IPS-18a (cell line): ENCODE measurements around the gene TNFRSF18.
A peak's percentile ranks its signal among the peaks of the same experiment; 100 is the strongest.

Source experiments
- H3K27ac ChIP-seq: one replicate; pipeline ENCODE4 v1.5.1; 2013; ENCODE audit warnings: low read length
- H3K27me3 ChIP-seq: one replicate; pipeline ENCODE4 v1.6.1; 2013; ENCODE audit warnings: mild to moderate bottlenecking, low read length; ENCODE audit not compliant: control insufficient read depth, insufficient read depth
- H3K36me3 ChIP-seq: one replicate; pipeline ENCODE4 v1.6.1; 2013; ENCODE audit warnings: low read depth, low read length; ENCODE audit not compliant: control insufficient read depth
- H3K4me1 ChIP-seq: one replicate; pipeline ENCODE4 v1.6.1; 2013; ENCODE audit warnings: low read depth, low read length; ENCODE audit not compliant: control insufficient read depth
- H3K4me3 ChIP-seq: one replicate; pipeline ENCODE4 v1.5.1; 2013; ENCODE audit warnings: low read length
- H3K9ac ChIP-seq: one replicate; pipeline ENCODE4 v1.6.1; 2013; ENCODE audit warnings: mild to moderate bottlenecking, low read length, moderate library complexity
- H3K9me3 ChIP-seq: one replicate; pipeline ENCODE4 v1.6.1; 2013; ENCODE audit warnings: low read depth, low read length; ENCODE audit not compliant: control insufficient read depth

TNFRSF18 gene

GRCh38 chr1:1213345-1214265 lies 7.2 kb upstream of the TNFRSF18 start, which contains the start of gene TNFRSF4:
TNFRSF4 (minus strand) TSS chr1:1214153; CDS start chr1:1214127, 26 bp downstream.
- no peaks in the 10 kb centered on the region for H3K9me3 ChIP-seq
- H3K9ac ChIP-seq: no peak within 1 kb of the TSS
- H3K27ac ChIP-seq: no peak within 1 kb of the TSS
- H3K27me3 ChIP-seq: no peaks in the 10 kb centered on the region
- H3K4me1 ChIP-seq: no peaks in the 10 kb centered on the region
- H3K36me3 ChIP-seq: peaks cover 6% of the 10 kb centered on the region
- no peak within 1 kb of the TSS for H3K4me3 ChIP-seq

GRCh38 chr1:1212780-1213344 lies 6.5 kb upstream of the TNFRSF18 start:
- Histone ChIP-seq H3K27ac (no peak overlapping the region), H3K9ac (no peak overlapping the region), H3K27me3 (no peaks in the 10 kb centered on the region), H3K9me3 (no peaks in the 10 kb centered on the region), H3K4me1 (no peaks in the 10 kb centered on the region), H3K4me3 (no peak overlapping the region), H3K36me3 (peaks cover 6% of the 10 kb centered on the region)

GRCh38 chr1:1211541-1212441 lies 5.4 kb upstream of the TNFRSF18 start:
- Histone ChIP-seq H3K4me1 (no peaks in the 10 kb centered on the region), H3K9ac (no peak overlapping the region), H3K27me3 (peaks cover 6% of the 10 kb centered on the region), H3K9me3 (no peaks in the 10 kb centered on the region), H3K4me3 (no peak overlapping the region), H3K27ac (no peak overlapping the region), H3K36me3 (peaks cover 3% of the 10 kb centered on the region)

GRCh38 chr1:1210726-1211540 lies 4.5 kb upstream of the TNFRSF18 start:
- Histone ChIP-seq H3K36me3 (no peaks in the 10 kb centered on the region), H3K9ac (no peak overlapping the region), H3K27ac (no peak overlapping the region), H3K27me3 (peaks cover 15% of the 10 kb centered on the region), H3K9me3 (no peaks in the 10 kb centered on the region), H3K4me1 (no peaks in the 10 kb centered on the region), H3K4me3 (no peak overlapping the region)

- Histone ChIP-seq H3K9ac (no peak overlapping the region), H3K4me3 (no peak overlapping the region), H3K27me3 (peaks cover 29% of the 10 kb centered on the region), H3K36me3 (no peaks in the 10 kb centered on the region), H3K4me1 (no peaks in the 10 kb centered on the region), H3K9me3 (no peaks in the 10 kb centered on the region), H3K27ac (no peak overlapping the region)
These were observed 2.5 kb upstream of the TNFRSF18 start for GRCh38 chr1:1208713-1209433.

- no peaks in the 10 kb centered on the region for H3K9me3 ChIP-seq
- H3K4me3 ChIP-seq: no peak overlapping the region
- no peak overlapping the region for H3K9ac ChIP-seq
- peaks cover 29% of the 10 kb centered on the region for H3K27me3 ChIP-seq
- H3K36me3 ChIP-seq: no peaks in the 10 kb centered on the region
- H3K27ac ChIP-seq: no peak overlapping the region
- H3K4me1 ChIP-seq: no peaks in the 10 kb centered on the region
These were observed 1.1 kb upstream of the TNFRSF18 start for GRCh38 chr1:1207571-1207892.

- no peak overlapping the region for H3K9ac ChIP-seq
- no peak overlapping the region for H3K4me3 ChIP-seq
- no peak overlapping the region for H3K27ac ChIP-seq
- no peaks in the 10 kb centered on the region for H3K36me3 ChIP-seq
- no peaks in the 10 kb centered on the region for H3K4me1 ChIP-seq
- H3K9me3 ChIP-seq: no peaks in the 10 kb centered on the region
- H3K27me3 ChIP-seq: peaks cover 29% of the 10 kb centered on the region
These were observed 657 bp upstream of the TNFRSF18 start for GRCh38 chr1:1206966-1207531.

GRCh38 chr1:1205769-1206375 lies 520 bp downstream of the TNFRSF18 start:
- H3K4me3 ChIP-seq: peak overlapping the region; percentile 35
- H3K27me3 ChIP-seq: peaks cover 29% of the 10 kb centered on the region
- no peaks in the 10 kb centered on the region for H3K36me3 ChIP-seq
- H3K9me3 ChIP-seq: no peaks in the 10 kb centered on the region
- H3K4me1 ChIP-seq: no peaks in the 10 kb centered on the region
- no peak overlapping the region for H3K9ac ChIP-seq
- H3K27ac ChIP-seq: no peak overlapping the region

GRCh38 chr1:1204998-1205768 lies 1.2 kb downstream of the TNFRSF18 start:
- H3K27ac ChIP-seq: no peak overlapping the region
- H3K4me1 ChIP-seq: peaks cover 3% of the 10 kb centered on the region
- H3K4me3 ChIP-seq: no peak overlapping the region
- H3K27me3 ChIP-seq: peaks cover 34% of the 10 kb centered on the region
- H3K9ac ChIP-seq: no peak overlapping the region
- H3K9me3 ChIP-seq: no peaks in the 10 kb centered on the region
- no peaks in the 10 kb centered on the region for H3K36me3 ChIP-seq
